ENCODE data around the gene GLB1L2.

DNA sequence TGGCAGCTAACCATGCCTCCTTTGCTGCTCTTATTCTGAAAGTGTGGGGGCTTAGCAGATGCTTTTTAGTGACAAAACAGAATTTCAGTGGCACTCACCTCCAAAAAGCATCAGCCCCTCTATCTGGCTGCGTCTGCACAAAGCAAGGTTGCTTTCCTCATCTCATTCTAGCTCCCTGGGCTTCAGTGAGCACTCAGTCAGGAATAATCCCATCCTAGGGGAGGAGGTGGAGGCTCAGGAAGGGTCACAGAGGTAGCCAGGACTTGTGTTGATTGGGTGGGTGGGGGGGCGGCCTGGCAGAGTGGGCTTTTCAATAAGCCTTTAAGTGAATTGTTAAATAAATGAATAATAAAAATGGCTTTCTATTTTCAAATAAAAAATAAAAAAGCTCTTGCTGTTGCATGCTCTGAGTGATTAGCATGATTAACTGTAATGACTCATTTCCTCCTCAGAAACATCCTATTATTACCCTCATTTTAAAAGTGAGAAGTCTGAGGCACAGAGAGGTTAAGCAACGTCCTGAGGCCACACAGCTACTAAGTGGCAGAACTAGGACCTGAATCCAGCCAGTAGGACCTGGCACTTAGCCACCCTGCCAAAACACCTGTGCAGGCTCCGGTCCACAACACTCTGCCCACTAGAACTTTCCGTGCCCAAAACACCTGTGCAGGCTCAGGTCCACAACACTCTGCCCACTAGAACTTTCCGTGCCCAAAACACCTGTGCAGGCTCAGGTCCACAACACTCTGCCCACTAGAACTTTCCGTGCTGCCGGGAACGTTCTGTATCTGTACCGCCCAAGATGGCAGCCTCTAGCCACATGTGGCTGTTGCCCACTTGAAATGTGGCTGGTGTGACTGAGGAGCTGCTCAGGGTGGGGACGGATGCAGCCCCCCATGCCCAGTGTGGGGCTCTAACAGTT lies 74.7 kb downstream of the GLB1L2 start:
- TF ChIP-seq, protein P1, sequence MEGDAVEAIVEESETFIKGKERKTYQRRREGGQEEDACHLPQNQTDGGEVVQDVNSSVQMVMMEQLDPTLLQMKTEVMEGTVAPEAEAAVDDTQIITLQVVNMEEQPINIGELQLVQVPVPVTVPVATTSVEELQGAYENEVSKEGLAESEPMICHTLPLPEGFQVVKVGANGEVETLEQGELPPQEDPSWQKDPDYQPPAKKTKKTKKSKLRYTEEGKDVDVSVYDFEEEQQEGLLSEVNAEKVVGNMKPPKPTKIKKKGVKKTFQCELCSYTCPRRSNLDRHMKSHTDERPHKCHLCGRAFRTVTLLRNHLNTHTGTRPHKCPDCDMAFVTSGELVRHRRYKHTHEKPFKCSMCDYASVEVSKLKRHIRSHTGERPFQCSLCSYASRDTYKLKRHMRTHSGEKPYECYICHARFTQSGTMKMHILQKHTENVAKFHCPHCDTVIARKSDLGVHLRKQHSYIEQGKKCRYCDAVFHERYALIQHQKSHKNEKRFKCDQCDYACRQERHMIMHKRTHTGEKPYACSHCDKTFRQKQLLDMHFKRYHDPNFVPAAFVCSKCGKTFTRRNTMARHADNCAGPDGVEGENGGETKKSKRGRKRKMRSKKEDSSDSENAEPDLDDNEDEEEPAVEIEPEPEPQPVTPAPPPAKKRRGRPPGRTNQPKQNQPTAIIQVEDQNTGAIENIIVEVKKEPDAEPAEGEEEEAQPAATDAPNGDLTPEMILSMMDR (IDR thresholded peaks at IDR 0.05; ENCODE audit: borderline replicate concordance, extremely low read depth, low read length, poor library complexity, severe bottlenecking), result no peak
- TF ChIP-seq EZH2 (IDR thresholded peaks at IDR 0.05; ENCODE audit: borderline replicate concordance, low read depth, low read length, severe bottlenecking), result no peak

All from DND-41 (cell line).